ENCODE data around the gene NPFF. TPM values are rescaled to one million over a fixed set of nuclear protein-coding genes. Genes with fewer than 3 reads are reported as not detected.

NPFF gene
- total RNA-seq, 1 experiment from 2014 or later = 0.59 TPM

DNA sequence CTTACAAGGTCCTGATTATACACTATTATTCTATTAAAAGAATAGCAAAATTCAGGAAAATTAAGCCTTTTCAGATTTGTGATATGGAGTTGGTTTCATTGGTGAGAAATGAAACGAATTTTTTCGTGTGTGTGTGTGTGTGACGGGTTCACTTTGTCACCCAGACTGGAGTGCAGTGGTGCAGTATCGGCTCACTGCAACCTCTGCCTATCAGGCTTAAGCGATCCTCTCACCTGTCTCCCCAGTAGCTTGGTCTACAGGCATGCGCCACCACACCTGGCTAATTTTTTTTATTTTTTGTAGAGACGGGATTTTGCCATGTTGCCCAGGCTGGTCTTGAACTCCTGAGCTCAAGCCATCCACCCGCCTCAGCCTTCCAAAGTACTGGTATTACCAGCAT is 45.7 kb downstream of the NPFF start:
- TF ChIP-seq OVOL2 (CRISPR knock-in tag; IDR thresholded peaks at IDR 0.05; ENCODE audit: borderline replicate concordance) = no peak
- TF ChIP-seq, protein P1, sequence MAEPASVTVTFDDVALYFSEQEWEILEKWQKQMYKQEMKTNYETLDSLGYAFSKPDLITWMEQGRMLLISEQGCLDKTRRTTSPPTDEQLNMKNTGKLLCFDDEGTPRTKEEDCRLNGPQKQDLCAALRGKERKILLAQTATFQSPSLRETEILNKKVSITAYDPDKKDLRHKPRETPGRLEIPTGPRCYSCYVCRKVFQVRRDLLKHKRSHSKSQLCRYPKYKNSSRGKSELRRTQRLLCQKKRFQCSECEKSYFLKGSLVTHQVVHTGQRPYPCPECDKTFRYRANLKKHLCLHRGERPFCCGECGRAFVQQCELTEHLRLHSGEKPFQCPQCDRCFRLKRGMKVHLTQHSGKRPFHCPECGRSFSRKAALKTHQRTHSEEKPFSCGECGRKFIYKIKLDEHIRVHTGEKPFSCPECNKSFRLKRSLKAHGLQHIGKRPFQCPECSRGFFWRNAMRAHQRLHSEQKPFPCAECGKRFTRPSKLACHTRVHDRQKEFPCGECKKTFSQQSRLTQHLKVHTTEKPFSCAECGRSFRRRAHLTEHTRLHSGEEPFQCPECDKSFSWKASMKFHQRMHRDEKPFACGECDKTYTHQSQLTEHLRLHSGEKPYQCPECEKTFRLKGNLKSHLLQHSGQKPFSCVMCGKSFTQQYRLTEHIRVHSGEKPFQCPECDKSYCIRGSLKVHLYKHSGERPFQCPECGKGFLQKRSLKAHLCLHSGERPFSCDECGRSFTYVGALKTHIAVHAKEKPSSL (CRISPR knock-in tag; conservative IDR thresholded peaks at IDR 0.05) = 0 out of 2 replicates have a peak, but pooled peaks have one; percentile 10
- POLR2A ChIA-PET = interaction anchor here (0.6 to 1.1 kb wide), 4 partner anchors 14 to 186 kb away, joined by 3 to 4 read pairs (median 4); no protein-coding TSS in a partner anchor
- Mint-ChIP-seq H3K36me3 (peaks cover 92% of the 10 kb centered on the region), H3K9me3 (no peaks in the 10 kb centered on the region), H3K27ac (no peak overlapping the region), H3K27me3 (ENCODE audit: low read depth) (no peaks in the 10 kb centered on the region), H3K4me3 (no peak overlapping the region), H3K4me1 (peaks cover 39% of the 10 kb centered on the region)
- ATAC-seq (no peak), DNase-seq (ENCODE audit: low spot score) (no peak)
- CTCF ChIA-PET = interaction anchor here (0.7 to 1.2 kb wide), 2 partner anchors 20 to 109 kb away, joined by 4 read pairs; no protein-coding TSS in a partner anchor

DNA sequence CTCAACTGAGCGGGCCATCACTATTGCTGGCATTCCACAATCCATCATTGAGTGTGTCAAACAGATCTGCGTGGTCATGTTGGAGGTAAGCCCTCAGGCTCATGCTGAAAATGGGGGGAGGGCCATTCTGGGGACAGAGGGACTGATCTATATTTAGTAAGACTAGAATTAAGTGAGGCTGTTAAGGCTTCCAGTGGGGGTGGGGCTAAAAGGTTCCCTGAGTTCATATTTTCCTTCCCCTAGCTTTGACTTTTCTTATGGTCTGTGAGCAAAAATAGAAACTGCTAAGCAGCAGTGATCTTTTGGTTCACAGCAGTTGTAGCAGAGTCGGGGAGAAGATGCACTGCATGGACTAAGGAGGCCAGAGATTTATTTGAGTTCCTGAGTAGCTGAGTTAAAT is 46.2 kb downstream of the NPFF start:
- ChIA-PET CTCF (no interaction called here), POLR2A (interaction anchor here (0.6 to 1.1 kb wide), 3 partner anchors 14 to 185 kb away, joined by 3 to 4 read pairs (median 4); no protein-coding TSS in a partner anchor)
- H3K4me3 Mint-ChIP-seq = no peak overlapping the region
- peaks cover 39% of the 10 kb centered on the region for H3K4me1 Mint-ChIP-seq
- ATAC-seq (no peak), DNase-seq (ENCODE audit: low spot score) (no peak)
- peak overlapping the region; percentile 48; the same call in 1 of the 2 replicates for H3K27ac Mint-ChIP-seq
- TF ChIP-seq, protein P2, sequence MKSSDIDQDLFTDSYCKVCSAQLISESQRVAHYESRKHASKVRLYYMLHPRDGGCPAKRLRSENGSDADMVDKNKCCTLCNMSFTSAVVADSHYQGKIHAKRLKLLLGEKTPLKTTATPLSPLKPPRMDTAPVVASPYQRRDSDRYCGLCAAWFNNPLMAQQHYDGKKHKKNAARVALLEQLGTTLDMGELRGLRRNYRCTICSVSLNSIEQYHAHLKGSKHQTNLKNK (CRISPR knock-in tag; IDR thresholded peaks at IDR 0.05) = no peak
- TF ChIP-seq PRRX2 (CRISPR knock-in tag; IDR thresholded peaks at IDR 0.05) (no peak), ZNF219 (CRISPR knock-in tag; IDR thresholded peaks at IDR 0.05; ENCODE audit: borderline replicate concordance) (no peak), FOXK1 (CRISPR knock-in tag; IDR thresholded peaks at IDR 0.05) (no peak), NR2C2 (CRISPR knock-in tag; IDR thresholded peaks at IDR 0.05) (no peak), SOX15 (CRISPR knock-in tag; IDR thresholded peaks at IDR 0.05) (no peak), ZNF671 (CRISPR knock-in tag; IDR thresholded peaks at IDR 0.05) (no peak), ZNF317 (CRISPR knock-in tag; IDR thresholded peaks at IDR 0.05; ENCODE audit: borderline replicate concordance, low read depth) (no peak), SP1 (CRISPR knock-in tag; conservative IDR thresholded peaks at IDR 0.05) (no peak), ELF4 (CRISPR knock-in tag; IDR thresholded peaks at IDR 0.05; ENCODE audit: low read depth) (no peak), ETV6 (CRISPR knock-in tag; IDR thresholded peaks at IDR 0.05) (no peak), GRHL2 (CRISPR knock-in tag; IDR thresholded peaks at IDR 0.05; ENCODE audit: insufficient replicate concordance, severe bottlenecking) (no peak), NFATC4 (CRISPR knock-in tag; IDR thresholded peaks at IDR 0.05) (no peak)
- TF ChIP-seq, protein P3, sequence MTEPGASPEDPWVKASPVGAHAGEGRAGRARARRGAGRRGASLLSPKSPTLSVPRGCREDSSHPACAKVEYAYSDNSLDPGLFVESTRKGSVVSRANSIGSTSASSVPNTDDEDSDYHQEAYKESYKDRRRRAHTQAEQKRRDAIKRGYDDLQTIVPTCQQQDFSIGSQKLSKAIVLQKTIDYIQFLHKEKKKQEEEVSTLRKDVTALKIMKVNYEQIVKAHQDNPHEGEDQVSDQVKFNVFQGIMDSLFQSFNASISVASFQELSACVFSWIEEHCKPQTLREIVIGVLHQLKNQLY (CRISPR knock-in tag; IDR thresholded peaks at IDR 0.05) = no peak
- TF ChIP-seq, protein P4, sequence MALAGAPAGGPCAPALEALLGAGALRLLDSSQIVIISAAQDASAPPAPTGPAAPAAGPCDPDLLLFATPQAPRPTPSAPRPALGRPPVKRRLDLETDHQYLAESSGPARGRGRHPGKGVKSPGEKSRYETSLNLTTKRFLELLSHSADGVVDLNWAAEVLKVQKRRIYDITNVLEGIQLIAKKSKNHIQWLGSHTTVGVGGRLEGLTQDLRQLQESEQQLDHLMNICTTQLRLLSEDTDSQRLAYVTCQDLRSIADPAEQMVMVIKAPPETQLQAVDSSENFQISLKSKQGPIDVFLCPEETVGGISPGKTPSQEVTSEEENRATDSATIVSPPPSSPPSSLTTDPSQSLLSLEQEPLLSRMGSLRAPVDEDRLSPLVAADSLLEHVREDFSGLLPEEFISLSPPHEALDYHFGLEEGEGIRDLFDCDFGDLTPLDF (CRISPR knock-in tag; IDR thresholded peaks at IDR 0.05) = no peak
- peaks cover 92% of the 10 kb centered on the region for H3K36me3 Mint-ChIP-seq
- H3K27me3 Mint-ChIP-seq (ENCODE audit: low read depth) = no peaks in the 10 kb centered on the region
- no peaks in the 10 kb centered on the region for H3K9me3 Mint-ChIP-seq

DNA sequence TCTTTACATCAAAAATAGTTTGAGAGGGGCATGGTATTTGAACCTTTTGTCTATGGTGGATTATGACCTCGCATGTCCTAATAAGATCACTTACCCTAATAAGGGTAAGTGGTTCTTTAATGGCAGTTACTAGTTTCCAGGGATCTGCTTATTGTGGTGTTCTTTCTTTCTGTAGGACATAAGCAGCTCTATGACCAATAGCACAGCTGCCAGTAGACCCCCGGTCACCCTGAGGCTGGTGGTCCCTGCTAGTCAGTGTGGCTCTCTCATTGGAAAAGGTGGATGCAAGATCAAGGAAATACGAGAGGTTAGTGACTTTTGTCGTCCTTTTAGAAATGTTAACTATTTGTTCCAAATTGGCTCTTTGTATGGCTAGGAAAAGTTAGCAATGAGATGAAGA is 48.2 kb downstream of the NPFF start:
- TF ChIP-seq, protein P5, sequence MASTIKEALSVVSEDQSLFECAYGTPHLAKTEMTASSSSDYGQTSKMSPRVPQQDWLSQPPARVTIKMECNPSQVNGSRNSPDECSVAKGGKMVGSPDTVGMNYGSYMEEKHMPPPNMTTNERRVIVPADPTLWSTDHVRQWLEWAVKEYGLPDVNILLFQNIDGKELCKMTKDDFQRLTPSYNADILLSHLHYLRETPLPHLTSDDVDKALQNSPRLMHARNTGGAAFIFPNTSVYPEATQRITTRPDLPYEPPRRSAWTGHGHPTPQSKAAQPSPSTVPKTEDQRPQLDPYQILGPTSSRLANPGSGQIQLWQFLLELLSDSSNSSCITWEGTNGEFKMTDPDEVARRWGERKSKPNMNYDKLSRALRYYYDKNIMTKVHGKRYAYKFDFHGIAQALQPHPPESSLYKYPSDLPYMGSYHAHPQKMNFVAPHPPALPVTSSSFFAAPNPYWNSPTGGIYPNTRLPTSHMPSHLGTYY (CRISPR knock-in tag; IDR thresholded peaks at IDR 0.05) = 0 out of 2 replicates have a peak, but pooled peaks have one; percentile 58
- TF ChIP-seq, protein P6, sequence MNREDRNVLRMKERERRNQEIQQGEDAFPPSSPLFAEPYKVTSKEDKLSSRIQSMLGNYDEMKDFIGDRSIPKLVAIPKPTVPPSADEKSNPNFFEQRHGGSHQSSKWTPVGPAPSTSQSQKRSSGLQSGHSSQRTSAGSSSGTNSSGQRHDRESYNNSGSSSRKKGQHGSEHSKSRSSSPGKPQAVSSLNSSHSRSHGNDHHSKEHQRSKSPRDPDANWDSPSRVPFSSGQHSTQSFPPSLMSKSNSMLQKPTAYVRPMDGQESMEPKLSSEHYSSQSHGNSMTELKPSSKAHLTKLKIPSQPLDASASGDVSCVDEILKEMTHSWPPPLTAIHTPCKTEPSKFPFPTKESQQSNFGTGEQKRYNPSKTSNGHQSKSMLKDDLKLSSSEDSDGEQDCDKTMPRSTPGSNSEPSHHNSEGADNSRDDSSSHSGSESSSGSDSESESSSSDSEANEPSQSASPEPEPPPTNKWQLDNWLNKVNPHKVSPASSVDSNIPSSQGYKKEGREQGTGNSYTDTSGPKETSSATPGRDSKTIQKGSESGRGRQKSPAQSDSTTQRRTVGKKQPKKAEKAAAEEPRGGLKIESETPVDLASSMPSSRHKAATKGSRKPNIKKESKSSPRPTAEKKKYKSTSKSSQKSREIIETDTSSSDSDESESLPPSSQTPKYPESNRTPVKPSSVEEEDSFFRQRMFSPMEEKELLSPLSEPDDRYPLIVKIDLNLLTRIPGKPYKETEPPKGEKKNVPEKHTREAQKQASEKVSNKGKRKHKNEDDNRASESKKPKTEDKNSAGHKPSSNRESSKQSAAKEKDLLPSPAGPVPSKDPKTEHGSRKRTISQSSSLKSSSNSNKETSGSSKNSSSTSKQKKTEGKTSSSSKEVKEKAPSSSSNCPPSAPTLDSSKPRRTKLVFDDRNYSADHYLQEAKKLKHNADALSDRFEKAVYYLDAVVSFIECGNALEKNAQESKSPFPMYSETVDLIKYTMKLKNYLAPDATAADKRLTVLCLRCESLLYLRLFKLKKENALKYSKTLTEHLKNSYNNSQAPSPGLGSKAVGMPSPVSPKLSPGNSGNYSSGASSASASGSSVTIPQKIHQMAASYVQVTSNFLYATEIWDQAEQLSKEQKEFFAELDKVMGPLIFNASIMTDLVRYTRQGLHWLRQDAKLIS (CRISPR knock-in tag; IDR thresholded peaks at IDR 0.05; ENCODE audit: borderline replicate concordance) = no peak
- H3K9me3 Mint-ChIP-seq = no peaks in the 10 kb centered on the region
- CTCF ChIA-PET = interaction anchor here (0.9 to 1.0 kb wide), 2 partner anchors 18 to 23 kb away, joined by 3 read pairs; no protein-coding TSS in a partner anchor
- DNase-seq (ENCODE audit: low spot score) (no peak), ATAC-seq (no peak)
- no peaks in the 10 kb centered on the region for H3K27me3 Mint-ChIP-seq (ENCODE audit: low read depth)
- peaks cover 95% of the 10 kb centered on the region for H3K36me3 Mint-ChIP-seq
- no peak overlapping the region for H3K4me3 Mint-ChIP-seq
- peaks cover 44% of the 10 kb centered on the region for H3K4me1 Mint-ChIP-seq
- POLR2A ChIA-PET = interaction anchor here (0.7 to 1.0 kb wide), 2 partner anchors 16 to 64 kb away, joined by 4 read pairs; no protein-coding TSS in a partner anchor
- H3K27ac Mint-ChIP-seq = peak overlapping the region; percentile 9; the same call in 1 of the 2 replicates
